Cerebellar nuclear complex (tissue), 1 donor: ENCODE data around the gene TAF1B.
A peak's percentile ranks its signal among the peaks of the same experiment; 100 is the strongest.

Experiments used
- DNase-seq, 2 experiments: peaks; one replicate each; lab custom pipeline; 2025; lab: John Stamatoyannopoulos, UW

TAF1B gene

GRCh38 chr2:9843229-9844035 is at the start of gene TAF1B:
TAF1B (plus strand) TSS chr2:9843474; CDS start chr2:9843542, 68 bp downstream.
- peak in 1 of 2 experiments; percentile 78 for DNase-seq

GRCh38 chr2:9793918-9794717 is 49.2 kb upstream of the TAF1B start:
- DNase-seq: no peak

GRCh38 chr2:9795071-9795470 is 48.2 kb upstream of the TAF1B start:
- no peak for DNase-seq

- no peak for DNase-seq
Observed at GRCh38 chr2:9796056-9797010, 46.9 kb upstream of the TAF1B start.

GRCh38 chr2:9797086-9797485 is 46.2 kb upstream of the TAF1B start:
- DNase-seq: no peak

- DNase-seq: no peak
Observed at GRCh38 chr2:9797681-9798556, 45.4 kb upstream of the TAF1B start.

- DNase-seq: no peak
Observed at GRCh38 chr2:9799011-9799596, 44.2 kb upstream of the TAF1B start.

GRCh38 chr2:9799729-9800632 is 43.3 kb upstream of the TAF1B start:
- peak in 1 of 2 experiments; percentile 51 for DNase-seq

- DNase-seq: no peak
Observed at GRCh38 chr2:9800639-9800974, 42.7 kb upstream of the TAF1B start.

GRCh38 chr2:9800975-9801726 is 42.1 kb upstream of the TAF1B start:
- DNase-seq: no peak

- DNase-seq: no peak
Observed at GRCh38 chr2:9802576-9802993, 40.7 kb upstream of the TAF1B start.

- no peak for DNase-seq
Observed at GRCh38 chr2:9803023-9803805, 40.1 kb upstream of the TAF1B start.

- DNase-seq: no peak
Observed at GRCh38 chr2:9805435-9806297, 37.6 kb upstream of the TAF1B start.

GRCh38 chr2:9806298-9806610 is 37.0 kb upstream of the TAF1B start:
- no peak for DNase-seq

GRCh38 chr2:9806656-9807055 is 36.6 kb upstream of the TAF1B start:
- no peak for DNase-seq

GRCh38 chr2:9807056-9807455 is 36.2 kb upstream of the TAF1B start:
- DNase-seq: no peak
